ENCODE data around the gene PCDHGA1.

- TF ChIP-seq CTCF (IDR thresholded peaks at IDR 0.05) (no peak), ZFX (IDR thresholded peaks at IDR 0.05; ENCODE audit: borderline replicate concordance) (no peak)
These were observed 154.5 kb downstream of the PCDHGA1 start, which contains the start of gene PCDHGC4 for GRCh38 chr5:141484641-141485311.

All from 22Rv1 (cell line).